Natural killer cell treated with Interleukin-12 subunit alpha and Interleukin-12 subunit beta and Interleukin-15 and Interleukin-18, amount 100 ng/mL, for 72 hours (primary cell): Measurements from ENCODE around the gene APOL4. TPM values are rescaled to one million over a fixed set of nuclear protein-coding genes. Genes with fewer than 3 reads are reported as not detected.

Experiments used
- ATAC-seq, 2 donors: fragments of 150-1000 bp; cut with Tn5 transposase in 1 of 2; sonication (Bioruptor Pico), chemical (Tn5 transposase) in 1 of 2; 2 replicates each; pipeline ENCODE4 v1.10.0; 2021
- DNase-seq: peaks from one replicate; pipeline ENCODE4 v3.0.0; 2022; ENCODE audit warnings: low spot score
- H3K27ac Mint-ChIP-seq, 2 donors: 1 replicate in 1 of 2; 2 replicates in 1 of 2; pipeline ENCODE4 v1.8.0; 2022; ENCODE audit warnings: mixed read lengths in 2 of 2, mild to moderate bottlenecking in 1 of 2, moderate library complexity in 1 of 2
- H3K27me3 Mint-ChIP-seq, 2 donors: 1 replicate in 1 of 2; 2 replicates in 1 of 2; pipeline ENCODE4 v1.8.0; 2022; ENCODE audit warnings: mixed read lengths in 2 of 2
- H3K36me3 Mint-ChIP-seq: one replicate; pipeline ENCODE4 v1.8.0; 2022; ENCODE audit warnings: mixed read lengths
- H3K4me1 Mint-ChIP-seq, 2 donors: 1 replicate in 1 of 2; 2 replicates in 1 of 2; pipeline ENCODE4 v1.8.0; 2022; ENCODE audit warnings: low read depth in 2 of 2, mixed read lengths in 2 of 2, mild to moderate bottlenecking in 1 of 2
- H3K4me3 Mint-ChIP-seq: one replicate; pipeline ENCODE4 v1.8.0; 2022; ENCODE audit warnings: mixed read lengths
- H3K9me3 Mint-ChIP-seq: 2 replicates; pipeline ENCODE4 v1.8.0; 2022; ENCODE audit warnings: mixed read lengths
- total RNA-seq, 2 donors: library from RNA; stranded (reverse); gene quantifications; one replicate each; pipeline ENCODE4 v1.2.3, GENCODE V29; 2022

Gene APOL4
- total RNA-seq, 2 donors from 2014 or later = 0.64 to 1.5 TPM

- H3K27ac Mint-ChIP-seq = peak overlapping the region; percentile 63 to 76
- H3K4me1 Mint-ChIP-seq = peaks cover 3 to 34% of the 10 kb centered on the region in 2 donors
- no peak overlapping the region for H3K4me3 Mint-ChIP-seq
- H3K27me3 Mint-ChIP-seq = no peaks in the 10 kb centered on the region
- DNase-seq (peak; percentile 69), ATAC-seq (no peak)
- H3K9me3 Mint-ChIP-seq = no peaks in the 10 kb centered on the region
- peaks cover 13% of the 10 kb centered on the region for H3K36me3 Mint-ChIP-seq
Observed at GRCh38 chr22:36144886-36145541, 56.6 kb downstream of the APOL4 start.

GRCh38 chr22:36143956-36144355 lies 57.7 kb downstream of the APOL4 start:
- ATAC-seq = no peak
- H3K9me3 Mint-ChIP-seq = no peaks in the 10 kb centered on the region
- no peak overlapping the region for H3K4me3 Mint-ChIP-seq
- no peaks in the 10 kb centered on the region for H3K27me3 Mint-ChIP-seq
- H3K4me1 Mint-ChIP-seq = peaks cover 0 to 33% of the 10 kb centered on the region in 2 donors
- no peak overlapping the region for H3K27ac Mint-ChIP-seq
- peaks cover 13% of the 10 kb centered on the region for H3K36me3 Mint-ChIP-seq
- DNase-seq = peak; percentile 35

GRCh38 chr22:36143066-36143815 lies 58.4 kb downstream of the APOL4 start:
- Mint-ChIP-seq H3K27me3 (no peaks in the 10 kb centered on the region), H3K9me3 (no peaks in the 10 kb centered on the region), H3K4me1 (peaks cover 0 to 32% of the 10 kb centered on the region in 2 donors), H3K27ac (peak overlapping the region in 1 of 2 donors; percentile 42), H3K36me3 (peaks cover 13% of the 10 kb centered on the region), H3K4me3 (no peak overlapping the region)
- DNase-seq (peak; percentile 40), ATAC-seq (no peak)

GRCh38 chr22:36141481-36141880 lies 60.1 kb downstream of the APOL4 start:
- Mint-ChIP-seq H3K36me3 (peaks cover 13% of the 10 kb centered on the region), H3K4me3 (no peak overlapping the region), H3K27me3 (no peaks in the 10 kb centered on the region), H3K9me3 (no peaks in the 10 kb centered on the region), H3K4me1 (peaks cover 0 to 31% of the 10 kb centered on the region in 2 donors), H3K27ac (peak overlapping the region in 1 of 2 donors; percentile 43)
- ATAC-seq = no peak
- no peak for DNase-seq

Other genes starting within 250 kb of the APOL4 start
- 1 to 10 TPM in 1 of 2 donors, under 1 TPM in 1; 0.71 to 1.8 TPM for gene RBFOX2, start 173.0 kb downstream of the APOL4 start, total RNA-seq
- gene APOL3, start 41.1 kb downstream of the APOL4 start, total RNA-seq = 100 to 1,000 TPM in 1 of 2 donors, 10 to 100 TPM in 1; 79.8 to 169 TPM
- 100 to 1,000 TPM in 1 of 2 donors, 10 to 100 TPM in 1; 92.1 to 231 TPM for gene APOL2, start 37.7 kb upstream of the APOL4 start, total RNA-seq
- gene APOL1, start 51.3 kb upstream of the APOL4 start, total RNA-seq = 100 to 1,000 TPM in 1 of 2 donors, 10 to 100 TPM in 1; 42.2 to 129 TPM
- 100 to 1,000 TPM; 623 to 642 TPM for gene MYH9, start 186.2 kb upstream of the APOL4 start, total RNA-seq